Kidney (tissue), 14 donors: ENCODE results near the gene PTGDR2. TPM values are rescaled to one million over a fixed set of nuclear protein-coding genes. Genes with fewer than 3 reads are reported as not detected.

Experiments used
- DNase-seq, 5 donors: peaks; one replicate each; pipeline ENCODE4 v3.0.0-alpha.2; 2013 to 2020
- FAIRE-seq: peaks from 2 replicates; lab custom pipeline; 2012; peaks lifted over from hg19 to GRCh38; lab: Jason Lieb, UNC
- H3K27ac ChIP-seq, 2 donors: one replicate each; pipeline ENCODE4 v1.7.0; 2013; ENCODE audit warnings: low read depth in 2 of 2, low read length in 2 of 2, inconsistent platforms in 1 of 2
- H3K27me3 ChIP-seq: one replicate; pipeline ENCODE4 v1.7.1; 2013; ENCODE audit warnings: low read length, inconsistent platforms; ENCODE audit not compliant: control insufficient read depth, insufficient read depth
- H3K36me3 ChIP-seq, 3 donors: one replicate each; pipeline versions ENCODE4 v1.7.0 to v1.7.1; 2013; ENCODE audit warnings: low read length in 3 of 3, control low read depth in 1 of 3, inconsistent platforms in 1 of 3; ENCODE audit not compliant: insufficient read depth in 3 of 3, control insufficient read depth in 2 of 3
- H3K4me1 ChIP-seq, 3 donors: one replicate each; pipeline versions ENCODE4 v1.7.0 to v1.7.1; 2013; ENCODE audit warnings: low read length in 3 of 3, inconsistent platforms in 1 of 3, low read depth in 1 of 3; ENCODE audit not compliant: control insufficient read depth in 2 of 3, insufficient read depth in 2 of 3
- H3K4me3 ChIP-seq, 3 donors: one replicate each; pipeline versions ENCODE4 v1.7.0 to v1.8.1; 2013; ENCODE audit warnings: low read length in 3 of 3, control low read depth in 1 of 3, inconsistent platforms in 1 of 3
- H3K9ac ChIP-seq, 3 donors: one replicate each; pipeline versions ENCODE4 v1.7.0 to v1.7.1; 2013; ENCODE audit warnings: low read length in 3 of 3, control low read depth in 1 of 3, inconsistent platforms in 1 of 3
- H3K9me3 ChIP-seq, 3 donors: one replicate each; pipeline versions ENCODE4 v1.7.0 to v1.7.1; 2013; ENCODE audit warnings: low read length in 3 of 3, control low read depth in 1 of 3, inconsistent platforms in 1 of 3; ENCODE audit not compliant: control insufficient read depth in 2 of 3, insufficient read depth in 1 of 3
- CTCF ChIP-seq: IDR thresholded peaks from 3 replicates; pipeline ENCODE4 v1.5.1; 2012; ENCODE audit warnings: mild to moderate bottlenecking, moderate library complexity, borderline replicate concordance; ENCODE audit not compliant: insufficient read depth; ENCODE audit errors: extremely low read depth
- intact Hi-C: fragments of 100-400 bp; cut with DNase I; formaldehyde crosslinking; loops from one replicate; pipeline ENCODE4 v1.11.1; 2022
- polyA plus RNA-seq: library from polyadenylated mRNA; stranded (reverse); fragments of 350-450 nt; fragmentation: Illumina TruSeq; extraction: RNeasy Lipid Tissue Mini Kit (QIAGEN cat#74804); gene quantifications from one replicate; pipeline ENCODE4 v1.2.3, GENCODE V29; 2014; ENCODE audit warnings: low read depth, low replicate concordance; ENCODE audit not compliant: insufficient read depth
- total RNA-seq: library from RNA; stranded (reverse); fragmentation: NEBNext Ultra II Directional; extraction: Animal tissue kit (Norgen Biotek cat#: 25700); gene quantifications from one replicate; pipeline ENCODE4 v1.2.1, GENCODE V29; 2021
- donor health status: control.
- donor health status: control.
- donor health status: control.
- donor health status: control.
- donor health status: control.
- donor health status: DM: yes; HTN: yes; CAD: no.
- donor health status: Normal renal cell carcinoma (clear cell type).

PTGDR2 gene
- total and polyA plus RNA-seq, 2 donors from 2014 or later: 0.16 TPM; not detected in 1

- no peak overlapping the region for H3K4me3 ChIP-seq
- no peak for TF ChIP-seq CTCF
- intact Hi-C loops: no loop called here
- no peak for FAIRE-seq
- H3K27me3 ChIP-seq: no peaks in the 10 kb centered on the region
- H3K36me3 ChIP-seq: peaks cover 0 to 3% (median 0%) of the 10 kb centered on the region in 3 donors
- DNase-seq: no peak
- peaks cover 0 to 4% (median 0%) of the 10 kb centered on the region in 3 donors for H3K4me1 ChIP-seq
- H3K9ac ChIP-seq: no peak overlapping the region
- no peaks in the 10 kb centered on the region for H3K9me3 ChIP-seq
- H3K27ac ChIP-seq: no peak overlapping the region
Observed at GRCh38 chr11:60852982-60853950, 2.5 kb downstream of the PTGDR2 start.

GRCh38 chr11:60852117-60852981, 3.4 kb downstream of the PTGDR2 start:
- peaks cover 0 to 4% (median 0%) of the 10 kb centered on the region in 3 donors for H3K4me1 ChIP-seq
- peaks cover 0 to 3% (median 0%) of the 10 kb centered on the region in 3 donors for H3K36me3 ChIP-seq
- no peaks in the 10 kb centered on the region for H3K9me3 ChIP-seq
- TF ChIP-seq CTCF: no peak
- H3K27ac ChIP-seq: peak overlapping the region in 1 of 2 donors; percentile 11
- peak overlapping the region in 1 of 3 donors; percentile 37 for H3K4me3 ChIP-seq
- DNase-seq (peak in 4 of 5 donors; percentile 46 to 65 (median 52)), FAIRE-seq (no peak)
- no peak overlapping the region for H3K9ac ChIP-seq
- intact Hi-C loops: no loop called here
- no peaks in the 10 kb centered on the region for H3K27me3 ChIP-seq

- no peak overlapping the region for H3K9ac ChIP-seq
- peaks cover 0 to 3% (median 0%) of the 10 kb centered on the region in 3 donors for H3K36me3 ChIP-seq
- H3K4me1 ChIP-seq: peaks cover 0 to 4% (median 0%) of the 10 kb centered on the region in 3 donors
- H3K4me3 ChIP-seq: peak overlapping the region in 1 of 3 donors; percentile 37
- no peak for DNase-seq
- H3K9me3 ChIP-seq: no peaks in the 10 kb centered on the region
- peak overlapping the region in 1 of 2 donors; percentile 11 for H3K27ac ChIP-seq
- intact Hi-C loops: no loop called here
- no peaks in the 10 kb centered on the region for H3K27me3 ChIP-seq
- no peak for FAIRE-seq
- TF ChIP-seq CTCF: no peak
Observed at GRCh38 chr11:60851327-60852104, 4.2 kb downstream of the PTGDR2 start.
